K562 (cell line): Measurements from ENCODE around the gene DRC3. TPM values are rescaled to one million over a fixed set of nuclear protein-coding genes. Genes with fewer than 3 reads are reported as not detected.

Experiments used
- DIDO1 ChIP-seq: fragments of 450-650 bp; IDR thresholded peaks from 2 replicates; pipeline ENCODE4 v1.6.1; 2016; ENCODE audit warnings: low read depth, missing biosample characterization, missing genetic modification characterization
- GATAD2B ChIP-seq: fragments of 450-650 bp; IDR thresholded peaks from 2 replicates; pipeline ENCODE4 v1.6.1; 2017; ENCODE audit warnings: mild to moderate bottlenecking, borderline replicate concordance
- GTF3C2 ChIP-seq: IDR thresholded peaks from 3 replicates; pipeline ENCODE4 v1.6.1; 2011; ENCODE audit warnings: borderline replicate concordance, mild to moderate bottlenecking, moderate library complexity; ENCODE audit not compliant: insufficient read length; ENCODE audit errors: extremely low read depth
- L3MBTL2 ChIP-seq: fragments of 450-650 bp; IDR thresholded peaks from 2 replicates; pipeline ENCODE4 v1.6.1; 2016; ENCODE audit warnings: mild to moderate bottlenecking, moderate library complexity
- REST ChIP-seq, 2 experiments: fragments of 450-650 bp; formaldehyde crosslinking in 1 of 2; IDR thresholded peaks; 2 replicates each; pipeline versions ENCODE4 v1.4.0 to v1.6.1; 2014 to 2020; ENCODE audit warnings: mild to moderate bottlenecking in 2 of 2, borderline replicate concordance in 1 of 2, low read depth in 1 of 2
- ZKSCAN8 ChIP-seq: fragments of 200-800 bp; sonication (Bioruptor generic); IDR thresholded peaks from 2 replicates; pipeline ENCODE4 v1.6.1; 2016; ENCODE audit warnings: missing genetic modification characterization, missing compliant biosample characterization
- ZNF143 ChIP-seq: sonication (generic); formaldehyde crosslinking; IDR thresholded peaks from 2 replicates; pipeline ENCODE4 v1.9.0; 2022; ENCODE audit warnings: mild to moderate bottlenecking, missing genetic modification reagents
- polyA plus RNA-seq, 8 experiments: library from polyadenylated mRNA; depleted of rRNA in 4 of 8; stranded (reverse) in 5 of 8; unstranded in 3 of 8; fragments of >200 nt; fragmentation: Nextera tagmentation in 2 of 8; fragmentation: Illumina TruSeq in 1 of 8; extraction: Ambion mirVana in 2 of 8; extraction: Trizol in 1 of 8; gene quantifications; 2 replicates each; pipeline versions ENCODE4 v1.2.1 to v1.2.3, GENCODE V29; 2011 to 2014; ENCODE audit warnings: inconsistent platforms in 1 of 8, missing spikeins in 1 of 8
- total RNA-seq, 7 experiments: library from RNA; depleted of rRNA in 6 of 7; stranded (reverse); fragments of >200 nt in 6 of 7; fragmentation: Illumina TruSeq in 2 of 7; extraction: Trizol in 2 of 7; gene quantifications; 2 replicates each; pipeline versions ENCODE4 v1.2.1 to v1.2.3, GENCODE V29; 2011 to 2021; ENCODE audit warnings: low replicate concordance in 1 of 7

The DRC3 gene
- total and polyA plus RNA-seq, 9 of the 15 experiments (the other 6 are each of a cell fraction or from before 2014, with no cell fraction given): 0.10 to 0.84 (median 0.30) TPM; not detected in 3

- no peak for TF ChIP-seq REST (IDR thresholded peaks at IDR 0.05; ENCODE audit: borderline replicate concordance)
- TF ChIP-seq REST (CRISPR knock-in tag; IDR thresholded peaks at IDR 0.05; ENCODE audit: low read depth): no peak
- no peak for TF ChIP-seq GATAD2B
- no peak for TF ChIP-seq ZNF143 (CRISPR knock-in tag)
- TF ChIP-seq L3MBTL2: no peak
- no peak for TF ChIP-seq ZKSCAN8 (CRISPR knock-in tag)
- no peak for TF ChIP-seq DIDO1
- no peak for TF ChIP-seq GTF3C2
These were observed 31.6 kb upstream of the DRC3 start (continued) for GRCh38 chr17:17941015-17941414.
